IMR-90 (cell line): Measurements from ENCODE around the gene CLDN19. TPM values are rescaled to one million over a fixed set of nuclear protein-coding genes. Genes with fewer than 3 reads are reported as not detected.

Experiments
- ATAC-seq: fragments of 200-7000 bp; cut with Tn5 transposase; 2 replicates; pipeline ENCODE4 v1.9.1; 2020; ENCODE audit warnings: low read depth, mild to moderate bottlenecking, moderate library complexity
- BruUV-seq: library from RNA; stranded (reverse); fragments of 400-500 nt; replicated peaks from 2 replicates; lab custom pipeline; 2021; lab: Mats Ljungman, UMichigan
- CTCF ChIA-PET: fragments of 300-600 bp; formaldehyde crosslinking; extraction: SDS; loops from one replicate; lab custom pipeline; 2021; ENCODE audit warnings: antibody characterized with exemption; lab: Yijun Ruan, JAX
- POLR2A ChIA-PET: fragments of 300-600 bp; sonication (Branson Sonifier 250); formaldehyde crosslinking; loops from one replicate; lab custom pipeline; 2022; ENCODE audit warnings: antibody characterized with exemption; ENCODE audit not compliant: unreplicated experiment; lab: Charles Lee
- DNase-seq: peaks from one replicate; pipeline ENCODE4 v3.0.0; 2013
- H2AFZ ChIP-seq: replicated peaks from 2 replicates; pipeline ENCODE3; 2013; ENCODE audit warnings: low read length, mild to moderate bottlenecking; ENCODE audit not compliant: poor library complexity
- H2AK5ac ChIP-seq: 2 replicates; pipeline ENCODE4 v1.6.1; 2013; ENCODE audit warnings: low read depth, low read length, inconsistent platforms
- H2AK9ac ChIP-seq: replicated peaks from 2 replicates; pipeline ENCODE3; 2013; ENCODE audit warnings: mild to moderate bottlenecking, low read depth, low read length, moderate library complexity; ENCODE audit not compliant: poor library complexity
- H2BK120ac ChIP-seq: 2 replicates; pipeline ENCODE4 v1.6.1; 2013; ENCODE audit warnings: low read depth, low read length, inconsistent platforms
- H2BK15ac ChIP-seq: 3 replicates; pipeline ENCODE4 v1.6.1; 2013; ENCODE audit warnings: low read depth, low read length, inconsistent platforms
- H2BK20ac ChIP-seq: 2 replicates; pipeline ENCODE4 v1.6.1; 2013; ENCODE audit warnings: low read depth, mild to moderate bottlenecking, inconsistent platforms, low read length, moderate library complexity
- H2BK5ac ChIP-seq: 2 replicates; pipeline ENCODE4 v1.6.1; 2013; ENCODE audit warnings: mild to moderate bottlenecking, low read depth, low read length, inconsistent platforms; ENCODE audit not compliant: poor library complexity, severe bottlenecking
- H3K14ac ChIP-seq: replicated peaks from 2 replicates; pipeline ENCODE4 v1.6.1; 2013; ENCODE audit warnings: low read depth, low read length, inconsistent platforms
- H3K18ac ChIP-seq: 2 replicates; pipeline ENCODE4 v1.6.1; 2013; ENCODE audit warnings: low read depth, low read length, control low read depth
- H3K23ac ChIP-seq: 2 replicates; pipeline ENCODE4 v1.6.1; 2013; ENCODE audit warnings: low read depth, low read length, inconsistent platforms
- H3K27ac ChIP-seq: 2 replicates; pipeline ENCODE4 v1.5.1; 2013; ENCODE audit warnings: mild to moderate bottlenecking, control low read depth, low read length; ENCODE audit not compliant: insufficient read depth
- H3K27me3 ChIP-seq: 2 replicates; pipeline ENCODE4 v1.6.1; 2013; ENCODE audit warnings: low read length; ENCODE audit not compliant: control insufficient read depth, insufficient read depth
- H3K36me3 ChIP-seq: 2 replicates; pipeline ENCODE4 v1.6.1; 2013; ENCODE audit warnings: low read length, mixed read lengths; ENCODE audit not compliant: control insufficient read depth, insufficient read depth
- H3K4ac ChIP-seq: 2 replicates; pipeline ENCODE4 v1.6.1; 2013; ENCODE audit warnings: low read depth, low read length, inconsistent platforms
- H3K4me1 ChIP-seq: 2 replicates; pipeline ENCODE4 v1.6.1; 2013; ENCODE audit warnings: low read length, mixed read lengths; ENCODE audit not compliant: control insufficient read depth, insufficient read depth
- H3K4me2 ChIP-seq: 2 replicates; pipeline ENCODE4 v1.6.1; 2013; ENCODE audit warnings: low read depth, mild to moderate bottlenecking, control low read depth, low read length, moderate library complexity
- H3K4me3 ChIP-seq: 2 replicates; pipeline ENCODE4 v1.5.1; 2013; ENCODE audit warnings: low read depth, mild to moderate bottlenecking, control low read depth, low read length, moderate library complexity; ENCODE audit not compliant: insufficient read depth
- H3K56ac ChIP-seq: 2 replicates; pipeline ENCODE4 v1.6.1; 2013; ENCODE audit warnings: low read length, inconsistent platforms; ENCODE audit not compliant: insufficient read depth; ENCODE audit errors: extremely low read depth
- H3K79me1 ChIP-seq, 2 experiments: 2 replicates each; pipeline ENCODE4 v1.6.1; 2013; ENCODE audit warnings: low read length in 2 of 2, inconsistent platforms in 1 of 2, low read depth in 1 of 2
- H3K9ac ChIP-seq: 2 replicates; pipeline ENCODE4 v1.6.1; 2013; ENCODE audit warnings: low read depth, low read length, control low read depth
- H3K9me1 ChIP-seq: 2 replicates; pipeline ENCODE4 v1.6.1; 2013; ENCODE audit warnings: low read length, inconsistent platforms; ENCODE audit not compliant: insufficient read depth
- H3K9me3 ChIP-seq: 2 replicates; pipeline ENCODE4 v1.6.1; 2013; ENCODE audit warnings: low read length; ENCODE audit not compliant: control insufficient read depth, insufficient read depth
- H4K20me1 ChIP-seq: 2 replicates; pipeline ENCODE4 v1.6.1; 2013; ENCODE audit warnings: low read length, inconsistent platforms; ENCODE audit not compliant: insufficient read depth
- H4K5ac ChIP-seq: 2 replicates; pipeline ENCODE4 v1.6.1; 2013; ENCODE audit warnings: mild to moderate bottlenecking, low read depth, low read length, control low read depth
- H4K8ac ChIP-seq, 2 experiments: 2 replicates each; pipeline ENCODE4 v1.6.1; 2013; ENCODE audit warnings: low read depth in 2 of 2, low read length in 2 of 2, control low read depth in 1 of 2, inconsistent platforms in 1 of 2
- H4K91ac ChIP-seq: 2 replicates; pipeline ENCODE4 v1.6.1; 2013; ENCODE audit warnings: low read depth, low read length, inconsistent platforms; ENCODE audit not compliant: insufficient read depth
- CEBPB ChIP-seq: IDR thresholded peaks from 2 replicates; pipeline ENCODE4 v1.6.1; 2012; ENCODE audit warnings: low read depth, low read length, improper control_type of control experiment
- FOS ChIP-seq: fragments of 150-350 bp; IDR thresholded peaks from 2 replicates; pipeline ENCODE4 v1.6.1; 2016; ENCODE audit warnings: low read depth, low read length
- MAZ ChIP-seq: IDR thresholded peaks from 2 replicates; pipeline ENCODE4 v1.6.1; 2012; ENCODE audit warnings: low read depth, mild to moderate bottlenecking, low read length, improper control_type of control experiment, moderate library complexity, borderline replicate concordance
- MXI1 ChIP-seq: IDR thresholded peaks from 2 replicates; pipeline ENCODE4 v1.6.1; 2012; ENCODE audit warnings: low read depth, mild to moderate bottlenecking, low read length, moderate library complexity, borderline replicate concordance
- WGBS, 2 experiments: methylation state at CpG; one replicate each; pipeline versions ENCODE4 v1.1.5 to v1.1.7; 2013; ENCODE audit warnings: missing lambda C conversion rate in 2 of 2; ENCODE audit not compliant: insufficient read length in 1 of 2; ENCODE audit errors: extremely low coverage in 2 of 2; 5-methylcytosine and 5-hydroxymethylcytosine counted together
- dilution Hi-C: fragments of 300-500 bp; cut with HindIII; formaldehyde crosslinking; loops from one replicate; pipeline ENCODE4 v1.14.3; 2018; ENCODE audit warnings: low sequenced_read_pairs; ENCODE audit not compliant: unreplicated experiment
- in situ Hi-C: fragments of 300-500 bp; cut with MboI; formaldehyde crosslinking; loops from 3 replicates; pipeline ENCODE4 v1.14.3; 2019; ENCODE audit warnings: low sequenced_read_pairs, inconsistent platforms, mixed read lengths
- intact Hi-C: fragments of 100-400 bp; cut with micrococcal nuclease; formaldehyde crosslinking; loops from 2 replicates; pipeline ENCODE4 v1.10.0; 2022
- polyA plus RNA-seq, 3 experiments: library from polyadenylated mRNA; depleted of rRNA; stranded (reverse); fragments of >200 nt; gene quantifications; 2 replicates each; pipeline ENCODE4 v1.2.3, GENCODE V29; 2012; ENCODE audit warnings: low replicate concordance in 1 of 3
- total RNA-seq: library from RNA; depleted of rRNA; stranded (reverse); fragments of >200 nt; gene quantifications from 2 replicates; pipeline ENCODE4 v1.2.3, GENCODE V29; 2012

The CLDN19 gene
- total and polyA plus RNA-seq, 2 of the 4 experiments (the other 2 are of a cell fraction): not detected

GRCh38 chr1:42753070-42753469 is 13.0 kb upstream of the CLDN19 start:
- no CpG with 5 or more reads among the region's 1 CpG for WGBS, 2 experiments
- ChIA-PET CTCF (no interaction called here), POLR2A (no interaction called here)
- H4K8ac ChIP-seq: no peak overlapping the region
- TF ChIP-seq FOS: peak; percentile 86; the same call in 1 of the 2 replicates
- peak; percentile 82 for TF ChIP-seq CEBPB
- TF ChIP-seq MXI1: no peak
- no peak for TF ChIP-seq MAZ
- no peak overlapping the region for H4K91ac ChIP-seq
- peaks cover 12% of the 10 kb centered on the region; the same call in 1 of the 2 replicates for H3K9me1 ChIP-seq
- H3K4ac ChIP-seq: no peak overlapping the region
- peaks cover 3% of the 10 kb centered on the region for H3K4me1 ChIP-seq
- H2AK5ac ChIP-seq: no peak overlapping the region
- H3K14ac ChIP-seq: no peak overlapping the region
- in situ Hi-C loops: no loop called here
- peaks cover 72% of the 10 kb centered on the region for H3K36me3 ChIP-seq
- dilution Hi-C loops: no loop called here
- H3K56ac ChIP-seq: no peak overlapping the region
- no peak overlapping the region for H2AFZ ChIP-seq
- DNase-seq (peak; percentile 75), ATAC-seq (peak; percentile 62)
- H3K9me3 ChIP-seq: no peaks in the 10 kb centered on the region
- H3K23ac ChIP-seq: no peak overlapping the region
- no peak overlapping the region for H2AK9ac ChIP-seq
- no peak overlapping the region for H3K4me3 ChIP-seq
- no peak overlapping the region for H3K9ac ChIP-seq
- no peaks in the 10 kb centered on the region for H3K27me3 ChIP-seq
- intact Hi-C loops: no loop called here
- peaks cover 38 to 41% of the 10 kb centered on the region in 2 experiments for H3K79me1 ChIP-seq
- H3K4me2 ChIP-seq: peak overlapping the region; percentile 68; the same call in 1 of the 2 replicates
- no peak overlapping the region for H4K5ac ChIP-seq
- no peak overlapping the region for H2BK20ac ChIP-seq
- no TSS peak for BruUV-seq
- no peak overlapping the region for H2BK5ac ChIP-seq
- no peak overlapping the region for H3K18ac ChIP-seq
- no peak overlapping the region for H2BK120ac ChIP-seq
- no peak overlapping the region for H3K27ac ChIP-seq
- no peak overlapping the region for H2BK15ac ChIP-seq
- H4K20me1 ChIP-seq: peaks cover 10% of the 10 kb centered on the region
